IPS-NIHi11 (cell line): ENCODE results near the gene UBALD2.
A peak's percentile ranks its signal among the peaks of the same experiment; 100 is the strongest.
"Not testable (repeated sequence)": the region's sequence is repeated elsewhere in the genome, so short reads cannot be mapped to it uniquely, and the experiment has no call there.

Source experiments
- DNase-seq: peaks from one replicate; pipeline ENCODE4 v3.0.0; 2012; ENCODE audit warnings: mixed read lengths, low spot score

UBALD2 gene

DNA sequence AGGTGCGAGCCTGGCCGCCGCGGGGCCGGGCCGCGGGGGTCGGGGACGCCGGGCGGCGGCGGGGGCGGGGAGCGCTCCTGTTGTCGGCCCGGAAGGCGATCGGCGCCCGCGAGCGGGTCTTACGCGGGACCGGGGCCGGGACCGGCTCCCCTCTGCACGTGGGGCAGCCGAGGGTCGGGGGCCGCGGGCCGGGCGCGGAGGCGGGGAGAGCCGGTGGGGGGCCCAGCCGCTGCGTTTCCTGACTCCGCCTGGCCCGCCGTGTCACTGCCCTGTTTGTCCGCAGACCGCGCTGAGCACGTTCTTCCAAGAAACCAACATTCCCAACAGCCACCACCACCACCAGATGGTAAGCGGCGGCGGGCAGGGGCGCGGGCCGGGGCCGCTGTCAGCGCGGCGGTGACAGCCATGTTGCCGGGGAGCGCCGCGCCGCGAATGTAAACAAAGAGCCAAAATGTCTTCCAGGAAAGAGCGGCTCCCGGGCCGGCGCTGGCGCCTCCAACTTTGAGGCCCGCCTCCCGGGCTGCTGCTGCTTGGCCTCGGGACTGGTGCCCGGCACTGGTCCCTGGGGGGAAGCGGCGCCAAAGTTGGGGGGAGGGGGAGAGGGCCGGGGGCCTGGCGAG, 586 bp downstream of the UBALD2 start:
- peak; percentile 70 for DNase-seq

GRCh38 chr17:76266244-76266938, 1.2 kb downstream of the UBALD2 start:
- no peak for DNase-seq

DNA sequence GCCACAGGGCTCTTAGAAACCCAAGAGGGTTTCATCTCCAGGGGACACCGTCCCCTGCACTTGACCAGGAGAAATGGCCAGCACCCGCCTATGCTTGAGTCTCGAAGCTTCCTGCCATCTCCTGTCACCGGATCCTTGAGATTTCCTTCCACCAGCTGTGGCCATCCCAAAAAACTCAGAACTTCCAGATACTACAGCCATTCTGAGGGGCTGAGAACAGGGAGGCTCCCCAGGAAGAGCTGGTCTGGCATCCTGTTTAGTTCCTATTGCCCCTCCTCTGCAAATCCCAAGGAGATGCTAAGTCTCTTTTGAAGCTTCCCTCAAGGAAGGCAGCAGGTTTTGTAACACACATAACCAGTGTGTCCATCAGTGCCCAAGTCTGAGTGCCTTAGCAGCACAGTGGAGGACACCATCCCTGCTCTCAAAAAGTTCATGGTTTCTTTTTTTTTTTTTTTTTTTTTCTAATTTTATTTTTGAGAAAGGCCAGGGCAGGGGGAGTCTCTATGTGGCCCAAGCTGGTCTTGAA, 2.0 kb downstream of the UBALD2 start:
- DNase-seq = no peak

DNA sequence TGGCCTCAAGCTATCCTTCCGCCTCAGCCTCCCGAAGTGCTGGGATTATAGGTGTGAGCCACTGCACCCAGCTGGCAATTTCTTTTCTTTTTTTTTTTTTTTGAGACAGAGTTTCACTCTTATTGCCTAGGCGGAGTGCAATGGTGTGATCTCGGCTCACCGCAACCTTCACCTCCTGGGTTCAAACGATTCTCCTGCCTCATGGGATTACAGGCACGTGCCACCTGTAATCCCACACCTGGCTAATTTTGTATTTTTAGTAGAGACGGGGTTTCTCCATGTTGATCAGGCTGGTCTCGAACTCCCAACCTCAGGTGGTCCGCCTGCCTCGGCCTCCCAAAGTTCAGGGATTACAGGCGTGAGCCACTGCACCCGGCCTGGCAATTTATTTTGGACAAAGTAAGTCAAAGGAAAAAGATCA, 2.4 kb downstream of the UBALD2 start:
- DNase-seq = not testable (repeated sequence)

- DNase-seq = no peak
Observed at GRCh38 chr17:76268015-76268749, 3.0 kb downstream of the UBALD2 start.

DNA sequence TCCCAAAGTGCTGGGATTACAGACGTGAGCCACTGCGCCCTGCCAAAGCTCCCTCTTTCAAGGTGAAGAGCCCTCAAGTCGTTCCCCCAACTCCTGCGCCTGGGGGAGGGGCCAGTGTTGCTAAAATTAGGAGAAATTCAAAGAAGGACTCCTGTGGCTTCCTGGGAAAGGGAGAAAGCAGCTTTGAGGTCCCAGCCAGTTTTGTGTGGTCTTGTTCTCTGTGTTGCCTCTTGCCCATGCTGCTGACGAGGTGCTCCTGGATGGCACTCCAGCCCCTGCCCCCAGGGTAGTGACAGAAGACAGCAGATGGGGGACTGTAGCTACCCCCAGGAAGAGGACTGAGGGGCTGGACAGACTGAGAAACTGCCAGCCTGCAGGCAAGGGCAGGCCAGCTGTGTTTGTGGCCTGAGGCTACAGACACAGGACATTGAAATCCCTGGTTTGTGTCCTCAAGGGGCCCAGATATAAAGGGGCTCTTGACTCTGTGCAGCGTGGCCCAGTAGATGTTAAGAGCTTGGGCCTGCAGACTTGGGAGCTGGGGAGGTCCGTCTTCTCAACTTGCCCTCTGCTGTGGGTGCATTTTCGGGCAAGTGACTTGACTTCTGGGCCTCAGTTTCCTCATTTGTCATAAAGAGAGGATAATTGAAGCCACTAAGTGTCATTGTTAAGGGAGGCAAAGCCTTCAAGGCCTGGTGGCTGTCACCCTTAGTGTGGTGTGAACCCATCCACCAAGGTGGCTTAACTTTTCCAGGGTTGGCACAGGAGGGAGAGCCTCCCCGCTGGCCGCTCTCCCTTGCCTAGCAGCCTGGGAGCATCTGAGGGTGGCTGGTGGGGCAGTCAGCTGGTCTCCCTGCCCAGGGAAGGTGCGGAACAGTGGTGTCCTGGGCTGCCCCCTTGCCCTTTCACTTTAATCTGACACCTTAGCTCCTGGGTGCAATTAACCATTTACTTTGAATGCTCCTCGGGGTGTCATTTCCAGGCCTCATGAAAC, 4.1 kb downstream of the UBALD2 start:
- DNase-seq = no peak

DNA sequence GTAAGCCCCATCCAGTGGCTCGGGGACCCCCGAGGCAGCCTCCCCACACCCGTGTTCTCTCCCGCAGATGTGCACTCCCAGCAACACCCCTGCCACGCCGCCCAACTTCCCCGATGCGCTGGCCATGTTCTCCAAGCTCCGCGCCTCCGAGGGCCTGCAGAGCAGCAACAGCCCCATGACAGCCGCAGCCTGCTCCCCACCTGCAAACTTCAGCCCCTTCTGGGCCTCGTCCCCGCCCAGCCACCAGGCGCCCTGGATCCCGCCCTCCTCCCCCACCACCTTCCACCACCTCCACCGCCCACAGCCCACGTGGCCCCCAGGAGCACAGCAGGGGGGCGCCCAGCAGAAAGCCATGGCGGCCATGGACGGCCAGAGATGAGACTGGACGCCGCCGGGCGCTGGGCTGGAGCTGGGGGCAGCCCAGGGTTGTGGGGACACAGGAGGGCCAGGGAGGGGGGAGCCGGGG, 5.0 kb downstream of the UBALD2 start:
- DNase-seq = no peak

DNA sequence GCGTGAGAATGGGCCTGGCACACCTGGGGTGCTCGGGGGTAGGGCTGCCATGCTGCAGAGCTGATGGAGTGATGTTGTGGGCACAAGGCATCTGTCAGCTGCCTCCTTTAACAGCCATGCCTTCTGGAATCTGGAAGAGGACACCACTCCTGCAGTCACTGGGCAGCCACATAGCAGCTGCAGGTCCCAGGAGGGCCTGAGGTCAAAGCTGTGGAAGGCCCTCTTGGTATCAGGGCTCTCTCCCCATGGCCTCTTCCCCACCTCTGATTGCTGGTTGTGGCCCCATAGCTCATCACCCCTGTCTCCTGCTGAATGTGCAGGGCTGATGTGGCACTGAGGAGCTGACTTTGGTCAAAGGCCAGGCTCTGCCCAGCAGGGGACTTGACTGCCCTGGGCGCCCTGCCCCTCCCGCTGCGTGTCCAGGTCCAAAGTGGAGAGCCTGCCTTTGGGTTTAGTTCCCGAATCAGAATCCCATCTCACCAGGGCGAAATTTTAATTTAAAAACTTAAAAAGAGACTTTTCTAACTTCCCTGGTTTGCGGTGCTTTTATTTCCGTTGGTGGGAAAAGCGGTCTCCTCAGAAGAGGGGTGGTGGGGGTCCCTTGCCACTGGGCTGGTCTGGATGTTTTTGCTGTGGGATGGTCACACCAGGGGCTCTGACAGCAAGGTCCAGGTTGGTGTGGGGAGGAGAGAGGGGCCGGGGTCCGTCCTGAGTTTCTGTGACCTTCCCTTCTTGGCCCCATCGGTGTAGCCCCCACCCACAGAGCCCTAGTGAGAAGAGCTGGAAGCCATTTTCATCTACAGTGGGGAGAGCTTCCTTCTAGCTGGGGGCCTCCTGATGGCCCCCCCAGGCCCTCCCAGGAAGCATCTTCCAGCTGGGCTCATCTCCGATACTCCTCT, 5.9 kb downstream of the UBALD2 start:
- DNase-seq = no peak

DNA sequence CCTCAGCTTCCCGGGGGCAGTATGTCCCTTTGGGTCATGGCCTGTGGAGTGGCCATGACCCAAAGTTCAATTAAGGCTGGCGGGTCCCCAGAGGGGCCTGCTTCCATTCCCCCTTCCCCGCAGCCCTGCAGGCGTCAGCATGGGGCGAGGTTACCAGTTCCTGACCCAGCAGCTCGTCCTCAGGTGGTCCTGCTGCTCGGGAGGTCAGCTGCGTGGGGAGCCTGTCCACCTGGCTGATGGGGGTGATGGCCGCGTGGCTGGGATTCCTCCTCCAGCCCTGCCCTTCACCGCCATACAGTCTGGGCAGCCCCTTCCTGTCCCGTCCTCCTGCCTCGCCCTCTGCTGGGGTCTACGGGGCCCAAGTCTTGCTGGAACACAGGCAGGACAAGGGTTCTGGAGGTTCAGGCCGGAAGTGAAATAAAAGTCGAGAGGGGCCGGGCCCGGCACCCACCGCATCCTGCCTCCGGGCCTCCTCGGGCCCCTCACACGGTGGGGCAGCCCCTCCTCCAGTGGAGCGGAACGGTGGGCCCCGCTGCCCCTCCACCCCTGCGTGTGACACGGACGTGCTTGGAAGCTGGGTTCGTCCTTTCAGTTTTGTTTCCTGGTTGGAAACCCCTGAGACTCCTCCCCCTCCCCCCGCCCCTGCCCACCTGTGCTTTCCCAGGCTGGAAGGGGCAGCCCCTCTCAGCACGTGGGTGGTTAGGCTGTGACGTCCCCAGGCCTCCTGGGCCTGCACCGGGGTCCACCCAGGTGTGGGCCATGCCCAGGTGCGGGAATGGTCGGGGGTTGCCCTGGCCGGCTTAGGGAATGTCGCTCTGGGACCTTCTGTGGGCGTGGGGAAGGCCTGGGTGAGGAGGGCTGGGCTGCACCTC, 6.8 kb downstream of the UBALD2 start:
- peak; percentile 57 for DNase-seq

DNA sequence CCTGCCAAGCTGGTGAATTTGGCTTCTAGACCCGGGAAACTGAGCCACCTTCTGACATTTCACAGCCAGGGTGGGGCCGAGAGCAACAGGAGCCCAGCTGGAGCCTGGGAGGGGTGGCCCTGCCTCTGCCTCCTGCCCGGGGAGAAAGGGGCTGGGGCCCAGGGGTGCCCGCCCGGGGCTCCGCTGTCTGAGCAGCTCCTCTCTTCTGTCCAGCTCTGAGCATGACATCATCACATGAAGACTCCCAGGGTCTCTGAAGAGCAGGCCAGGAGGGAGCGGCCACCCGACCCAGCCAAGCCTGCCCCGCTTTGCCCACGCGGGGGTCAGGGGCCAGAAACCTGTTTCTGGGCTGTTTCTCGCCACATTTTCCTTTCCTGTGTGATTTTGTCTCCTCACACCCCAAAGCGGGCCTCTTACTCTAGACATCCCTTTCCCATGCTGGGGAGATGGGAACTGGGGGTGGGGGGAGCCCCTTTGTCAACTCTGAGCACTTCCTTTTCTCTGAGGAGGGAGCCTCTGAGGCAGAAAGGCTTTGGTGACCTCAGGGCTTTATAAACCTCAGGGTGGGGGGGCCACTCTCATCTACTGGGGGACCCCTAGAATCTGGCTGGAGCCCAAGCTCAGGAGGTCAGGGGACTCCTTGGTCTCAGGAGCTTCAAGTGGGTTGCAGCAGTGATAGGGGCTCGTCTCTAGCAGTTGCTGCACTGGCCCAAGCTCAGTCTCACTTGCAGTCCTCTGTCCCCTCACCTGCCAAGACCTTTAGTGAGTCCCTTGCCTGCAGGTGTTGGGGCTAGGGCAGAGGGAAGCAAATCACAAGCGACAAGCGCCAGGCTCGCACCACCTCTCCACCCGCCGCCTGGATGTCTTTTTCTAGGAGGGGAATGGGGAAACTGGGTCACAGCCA, 7.6 kb downstream of the UBALD2 start:
- DNase-seq = no peak

- DNase-seq = no peak
Observed at GRCh38 chr17:76273445-76274111, 8.4 kb downstream of the UBALD2 start.

GRCh38 chr17:76274112-76274956, 9.2 kb downstream of the UBALD2 start:
- DNase-seq = no peak

GRCh38 chr17:76275382-76276068, 10.4 kb downstream of the UBALD2 start:
- no peak for DNase-seq

- DNase-seq = no peak
Observed at GRCh38 chr17:76276069-76276431, 10.9 kb downstream of the UBALD2 start.

DNA sequence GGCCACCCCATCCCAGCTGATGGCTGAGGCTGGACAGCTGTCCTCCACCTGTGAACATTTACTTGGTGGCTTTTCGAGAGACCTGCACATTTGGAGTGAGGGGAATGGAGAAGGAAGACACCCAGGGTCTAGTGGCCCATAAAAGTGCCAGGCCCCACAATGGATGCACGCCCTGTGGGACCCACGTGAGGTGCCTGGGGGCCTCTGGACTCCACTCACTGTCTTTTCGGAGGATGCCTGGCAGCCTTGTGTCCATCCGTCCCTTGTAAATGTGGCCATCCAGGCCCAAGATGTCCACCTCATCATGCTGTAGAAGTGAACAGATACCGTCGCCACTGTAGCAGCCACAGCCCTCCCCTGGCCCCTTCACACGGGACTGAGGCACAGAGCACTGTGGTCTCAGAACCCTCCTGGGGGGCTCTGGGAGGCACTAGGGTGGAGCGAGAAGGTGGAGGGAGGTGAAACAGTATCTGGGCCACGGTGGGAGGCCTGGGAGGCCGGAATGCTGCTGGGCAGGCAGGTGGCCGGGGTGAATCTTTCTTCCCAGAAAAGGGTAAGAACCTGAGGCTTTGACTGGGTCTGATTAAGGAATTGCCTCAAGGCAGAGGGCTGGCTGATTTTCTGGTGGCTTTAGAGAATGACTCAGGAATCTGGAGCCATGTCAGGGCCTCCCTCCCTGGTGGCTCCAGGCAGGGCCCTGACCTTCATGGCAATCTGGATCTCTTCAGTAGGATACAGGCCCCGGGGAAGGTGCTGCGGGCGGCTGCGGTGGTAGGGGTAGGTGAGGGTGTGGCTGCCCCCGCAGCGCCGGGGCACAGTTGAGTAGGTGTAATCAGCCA, 11.5 kb downstream of the UBALD2 start:
- no peak for DNase-seq
